Measurements from ENCODE around the gene MARCHF3.

DNA sequence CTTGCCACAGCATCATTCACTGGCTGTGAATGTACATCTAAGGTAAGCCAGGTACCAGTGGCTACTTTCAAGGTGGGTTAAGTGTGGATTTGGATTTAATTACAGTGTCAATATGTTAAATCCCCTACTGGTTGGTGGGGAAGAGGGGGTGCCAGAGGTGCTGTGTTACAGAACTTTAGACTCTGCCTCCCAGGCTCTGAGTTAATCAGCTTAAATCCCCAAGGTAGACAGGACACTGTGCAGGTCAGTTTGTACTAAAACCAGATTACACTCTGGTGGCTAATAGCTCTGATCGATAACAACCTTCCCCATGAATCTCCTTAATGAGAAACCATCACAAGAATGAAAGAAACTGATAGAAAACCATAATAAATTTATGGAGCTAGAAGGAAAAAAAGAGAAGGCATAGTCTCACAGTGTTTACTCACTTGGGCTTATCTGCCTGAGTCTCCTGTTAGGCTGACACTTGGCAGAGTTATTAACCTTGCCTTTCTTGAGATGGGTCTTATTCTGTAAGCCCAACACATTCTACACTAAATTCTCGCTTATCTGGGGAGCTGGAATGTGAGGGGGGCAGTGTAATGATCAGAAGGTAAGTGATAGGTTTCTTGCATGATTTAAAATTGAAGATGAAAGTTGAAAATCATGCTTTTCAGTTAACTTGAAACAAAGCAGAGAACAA is 146.7 kb downstream of the MARCHF3 start:
- TF ChIP-seq POLR2A (IDR thresholded peaks at IDR 0.05; ENCODE audit: low read length), result no peak
- TF ChIP-seq GATA1 (IDR thresholded peaks at IDR 0.05; ENCODE audit: low read depth, low read length), result no peak

Data from erythroblast (primary cell).